Heart left ventricle (tissue), 16 donors: ENCODE results near the gene ARHGAP11A. TPM values are rescaled to one million over a fixed set of nuclear protein-coding genes. Genes with fewer than 3 reads are reported as not detected.

Experiments
- ATAC-seq, 4 donors: fragments of 200-7000 bp; cut with Tn5 transposase; one replicate each; pipeline ENCODE4 v1.9.1; 2020 to 2022; ENCODE audit warnings: moderate library complexity in 4 of 4, mild to moderate bottlenecking in 3 of 4, moderate number of reproducible peaks in 1 of 4
- DNase-seq, 5 donors: peaks; one replicate each; pipeline ENCODE4 v3.0.0-alpha.2; 2020
- H3K27ac ChIP-seq, 12 donors: fragments of 200-600 bp; sonication (generic) in 4 of 12; one replicate each; pipeline versions ENCODE4 v1.5.0 to v1.8.0; 2016 to 2022; ENCODE audit warnings: mild to moderate bottlenecking in 2 of 12
- H3K27me3 ChIP-seq, 9 donors: fragments of 200-600 bp; sonication (generic) in 2 of 9; one replicate each; pipeline versions ENCODE4 v1.5.1 to v1.8.0; 2016 to 2022; ENCODE audit warnings: mild to moderate bottlenecking in 3 of 9
- H3K36me3 ChIP-seq, 9 donors: fragments of 200-600 bp; sonication (generic) in 2 of 9; one replicate each; pipeline versions ENCODE4 v1.5.0 to v1.8.0; 2018 to 2022; ENCODE audit warnings: mild to moderate bottlenecking in 2 of 9
- H3K4me1 ChIP-seq, 12 donors: fragments of 200-600 bp; sonication (generic) in 4 of 12; one replicate each; pipeline versions ENCODE4 v1.5.0 to v1.8.0; 2016 to 2022; ENCODE audit warnings: mild to moderate bottlenecking in 3 of 12
- H3K4me3 ChIP-seq, 12 donors: fragments of 200-600 bp; sonication (generic) in 4 of 12; one replicate each; pipeline versions ENCODE4 v1.5.0 to v1.8.0; 2017 to 2022; ENCODE audit warnings: mild to moderate bottlenecking in 9 of 12, moderate library complexity in 4 of 12
- H3K9me3 ChIP-seq, 12 donors: fragments of 200-600 bp; sonication (generic) in 4 of 12; one replicate each; pipeline versions ENCODE4 v1.5.0 to v1.8.0; 2016 to 2022; ENCODE audit warnings: mild to moderate bottlenecking in 1 of 12
- CTCF ChIP-seq, 12 donors: fragments of 200-600 bp; sonication (generic) in 4 of 12; IDR thresholded peaks; one replicate each; pipeline versions ENCODE4 v1.5.0 to v1.8.0; 2018 to 2022; ENCODE audit warnings: antibody characterized with exemption in 12 of 12, mild to moderate bottlenecking in 5 of 12
- POLR2A ChIP-seq, 2 donors: fragments of 450-650 bp; IDR thresholded peaks; one replicate each; pipeline ENCODE4 v1.6.1; 2017; ENCODE audit warnings: antibody characterized with exemption in 2 of 2, mild to moderate bottlenecking in 2 of 2, moderate library complexity in 2 of 2
- WGBS, 4 donors: extraction: QIAGEN DNeasy Blood & Tissue Kit in 2 of 4; methylation state at CpG; one replicate each; pipeline versions ENCODE4 v1.1.5 to v1.1.7; 2013 to 2018; 5-methylcytosine and 5-hydroxymethylcytosine counted together
- intact Hi-C, 10 donors: fragments of 100-400 bp; cut with DNase I; formaldehyde crosslinking; loops; one replicate each; pipeline versions ENCODE4 v1.11.1 to v1.14.2; 2022
- polyA plus RNA-seq, 2 donors: library from polyadenylated mRNA; stranded (reverse); fragments of 200-250 nt; gene quantifications; one replicate each; pipeline ENCODE4 v1.2.3, GENCODE V29; 2013
- total RNA-seq, 9 donors: library from RNA; depleted of rRNA in 2 of 9; stranded (reverse); fragments of >200 nt in 2 of 9; fragmentation: NEBNext Ultra II Directional in 3 of 9; extraction: Animal tissue kit (Norgen Biotek cat#: 25700) in 3 of 9; gene quantifications; one replicate each; pipeline versions ENCODE4 v1.1.0 to v1.2.4, GENCODE V29; 2016 to 2023
- donor health status: ischemic (EF 13 %, LVEDD 7.1; RV severe dilation, severe dysfunction).
- donor health status: healthy with polysubstance abuse.
- donor health status: DM: no; HTN: yes; CAD: no.
- donor health status: DM: no; HTN: no; CAD: no.
- donor health status: ischemic (EF 25% LVEDD 6.9; RV normal size, moderate dysfunction).
- donor health status: ischemic (EF 25% LVEDD 5.7; RV mildly dilated, moderate dysfunction).
- donor health status: healthy.
- donor health status: DM: yes; HTN: yes; CAD: no.
- donor health status: ischemic (EF 35%, LVEDD 5.7; RV mildly dilated, moderate dysfunction).
- donor health status: nonischemic (EF 11% LVEDD 7.7; RV severe dilation, severe dysfunction).
- donor health status: DM: yes; HTN: yes; CAD: no.
- donor health status: PGD.
- donor health status: ischemic (EF 29% LVEDD 5.4; RV normal size, mild dysfunction).
- donor health status: nonischemic (EF 23%, LVEDD 6.1; RV moderate dilation, normal function).

ARHGAP11A gene
- total and polyA plus RNA-seq, 11 donors: 0.61 to 11.1 (median 1.5) TPM

- intact Hi-C loops: loop anchor here in 1 of 10 donors (10.0 kb wide), 1 partner anchor 49 kb away; no protein-coding TSS in a partner anchor
- H3K36me3 ChIP-seq: no peaks in the 10 kb centered on the region
Measured at GRCh38 chr15:32646291-32646690, 31.0 kb downstream of the ARHGAP11A start.

GRCh38 chr15:32649342-32649741 lies 34.0 kb downstream of the ARHGAP11A start:
- H3K4me1 ChIP-seq: no peaks in the 10 kb centered on the region
- WGBS, 4 donors: 62 to 71% (median 67%) methylated on average over 5 of the region's 5 CpGs

More at GRCh38 chr15:32646291-32646690, 31.0 kb downstream of the ARHGAP11A start:
- Histone ChIP-seq H3K4me3 (no peak overlapping the region), H3K27ac (no peak overlapping the region), H3K9me3 (no peaks in the 10 kb centered on the region), H3K4me1 (no peaks in the 10 kb centered on the region), H3K27me3 (peaks cover 0 to 27% (median 7%) of the 10 kb centered on the region in 9 donors)
- DNase-seq: no peak
- WGBS, 4 donors: 48 to 54% (median 52%) methylated on average over 5 of the region's 5 CpGs
- TF ChIP-seq CTCF (IDR thresholded peaks at IDR 0.05) (no peak), POLR2A (IDR thresholded peaks at IDR 0.05) (no peak)
- no peak for ATAC-seq

GRCh38 chr15:32651229-32651837 lies 36.0 kb downstream of the ARHGAP11A start:
- ATAC-seq: peak in 3 of 4 donors; percentile 53 to 71 (median 70)
- intact Hi-C loops: loop anchor here in 1 of 10 donors (10.0 kb wide), 1 partner anchor 63 kb away; the partner anchor contains the start of gene GREM1

More at GRCh38 chr15:32649342-32649741, 34.0 kb downstream of the ARHGAP11A start:
- ATAC-seq (no peak), DNase-seq (no peak)
- no peaks in the 10 kb centered on the region for H3K36me3 ChIP-seq
- H3K27me3 ChIP-seq: peaks cover 0 to 6% (median 0%) of the 10 kb centered on the region in 9 donors
- no peak overlapping the region for H3K4me3 ChIP-seq
- intact Hi-C loops: loop anchor here in 1 of 10 donors (10.0 kb wide), 1 partner anchor 45 kb away; no protein-coding TSS in a partner anchor
- no peak overlapping the region for H3K27ac ChIP-seq
- no peak for TF ChIP-seq CTCF (IDR thresholded peaks at IDR 0.05)
- no peak for TF ChIP-seq POLR2A (IDR thresholded peaks at IDR 0.05)
- no peaks in the 10 kb centered on the region for H3K9me3 ChIP-seq

More at GRCh38 chr15:32651229-32651837, 36.0 kb downstream of the ARHGAP11A start:
- Histone ChIP-seq H3K4me3 (no peak overlapping the region), H3K9me3 (no peaks in the 10 kb centered on the region), H3K27ac (no peak overlapping the region), H3K36me3 (no peaks in the 10 kb centered on the region), H3K4me1 (no peaks in the 10 kb centered on the region), H3K27me3 (no peaks in the 10 kb centered on the region)
- WGBS, 4 donors: 39 to 48% (median 42%) methylated on average over 6 of the region's 6 CpGs
- TF ChIP-seq POLR2A (IDR thresholded peaks at IDR 0.05): no peak
- peak; percentile 47 to 78 (median 65) for TF ChIP-seq CTCF (IDR thresholded peaks at IDR 0.05)
- peak in 2 of 5 donors; percentile 13 to 23 for DNase-seq
